HG03378 (cell line): ENCODE measurements around the gene IZUMO1R.
"Not testable (repeated sequence)": the region's sequence is repeated elsewhere in the genome, so short reads cannot be mapped to it uniquely, and the experiment has no call there.

Experiments
- ATAC-seq: cut with Tn5 transposase; IDR thresholded peaks from one replicate; pipeline ENCODE4 v1.9.1; 2021; ENCODE audit warnings: mild to moderate bottlenecking, moderate library complexity; ENCODE audit not compliant: unreplicated experiment

The IZUMO1R gene

DNA sequence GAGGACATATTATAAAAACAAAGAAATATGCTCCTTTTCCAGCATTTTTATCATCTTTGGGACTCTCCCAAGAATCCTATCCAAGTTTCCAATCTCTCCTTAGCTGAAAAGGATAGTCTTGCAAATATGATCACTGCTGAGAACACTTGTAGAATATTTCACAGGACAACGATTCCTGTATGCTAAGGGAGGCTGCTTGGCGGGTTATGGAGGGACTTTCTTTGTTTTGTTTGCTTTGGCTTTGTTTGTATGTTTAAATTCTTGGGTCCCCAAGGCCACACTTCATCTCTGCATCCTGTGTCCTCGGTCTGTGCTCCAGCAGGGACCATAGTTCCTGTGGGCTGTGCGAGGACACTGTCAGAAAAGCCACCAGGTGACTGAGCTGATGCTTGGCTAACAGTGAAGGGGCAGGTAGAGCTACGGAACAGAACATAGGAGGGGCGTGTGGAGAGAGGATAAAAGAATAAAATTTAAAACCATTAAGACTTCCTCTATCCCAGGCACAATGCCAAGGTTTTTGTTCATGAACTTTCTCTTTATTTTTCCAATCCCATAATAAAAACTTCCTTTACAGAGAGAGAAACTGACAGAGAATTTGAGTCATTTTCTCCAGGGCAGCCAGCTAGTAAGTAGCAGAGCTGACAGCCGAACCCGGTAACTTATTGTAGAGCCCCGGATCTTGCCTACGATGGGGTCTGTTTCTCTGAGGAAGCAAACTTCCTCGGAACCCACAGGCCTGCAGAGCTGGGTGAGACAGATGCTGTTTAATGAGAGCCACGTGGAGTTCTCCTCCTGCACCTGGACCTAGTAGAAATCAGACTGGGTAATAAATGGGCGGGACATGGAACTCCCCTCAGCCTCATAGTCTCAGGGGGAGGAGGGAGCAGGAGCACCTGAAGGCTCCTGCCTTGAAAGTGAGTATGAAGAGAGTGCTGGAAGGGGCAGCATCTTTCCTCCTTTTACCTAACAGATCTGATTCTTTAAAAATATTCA lies at the start of gene IZUMO1R:
TSS of gene IZUMO1R (plus strand) at position 615 of the 993 bp plus-strand sequence. CDS start 1,057 bp downstream, outside the sequence.
- ATAC-seq: no peak

DNA sequence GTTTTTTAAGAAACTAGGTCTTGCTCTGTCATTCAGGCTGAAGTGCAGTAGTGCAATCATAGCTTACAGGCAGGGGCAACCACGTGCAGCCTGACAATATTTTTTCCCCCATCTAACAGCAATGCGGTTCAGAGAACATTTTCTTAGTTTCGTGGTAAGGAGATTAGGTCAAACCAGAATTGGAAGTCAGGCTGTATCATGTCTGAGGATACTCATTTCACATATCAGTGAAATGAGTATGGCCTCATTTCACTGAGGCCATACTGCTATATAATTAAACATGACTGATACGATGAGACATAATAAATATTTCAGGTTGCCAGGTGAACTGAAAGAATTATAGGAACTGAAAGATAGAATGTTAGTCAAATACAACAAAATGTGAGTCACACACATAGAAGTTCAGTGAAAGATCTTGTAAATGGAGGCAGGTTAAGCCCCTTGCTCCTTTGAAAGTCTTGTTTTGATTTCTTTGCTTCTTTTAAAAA lies 32.5 kb upstream of the IZUMO1R start:
- peak; percentile 92 for ATAC-seq

DNA sequence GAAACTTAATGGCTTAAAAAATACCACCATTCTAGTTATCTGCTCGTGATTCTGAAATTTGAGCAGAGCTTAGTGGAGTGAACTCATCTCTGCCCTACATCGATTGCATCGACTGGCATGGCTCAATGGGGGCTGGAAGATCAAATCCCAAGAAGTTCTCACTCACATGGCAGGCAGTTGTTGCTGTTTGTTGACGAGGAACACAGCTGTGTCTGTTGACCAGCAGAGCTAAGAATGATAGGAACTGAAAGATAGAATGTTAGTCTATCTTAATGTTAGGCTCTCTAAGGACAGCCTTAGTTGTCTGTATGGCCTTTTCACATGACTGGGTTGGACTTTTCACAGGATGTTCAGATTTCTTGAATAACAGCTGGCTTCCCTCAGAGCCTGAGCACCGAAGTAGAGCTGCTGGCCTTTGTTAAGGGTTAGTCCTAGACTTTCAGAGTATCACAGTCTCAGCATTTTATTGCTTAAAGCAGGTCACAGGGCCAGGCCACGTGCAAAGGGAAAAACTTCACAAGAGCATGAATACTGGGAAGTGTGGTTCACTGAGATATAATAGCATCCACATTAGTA lies 31.6 kb upstream of the IZUMO1R start:
- ATAC-seq: peak; percentile 40

DNA sequence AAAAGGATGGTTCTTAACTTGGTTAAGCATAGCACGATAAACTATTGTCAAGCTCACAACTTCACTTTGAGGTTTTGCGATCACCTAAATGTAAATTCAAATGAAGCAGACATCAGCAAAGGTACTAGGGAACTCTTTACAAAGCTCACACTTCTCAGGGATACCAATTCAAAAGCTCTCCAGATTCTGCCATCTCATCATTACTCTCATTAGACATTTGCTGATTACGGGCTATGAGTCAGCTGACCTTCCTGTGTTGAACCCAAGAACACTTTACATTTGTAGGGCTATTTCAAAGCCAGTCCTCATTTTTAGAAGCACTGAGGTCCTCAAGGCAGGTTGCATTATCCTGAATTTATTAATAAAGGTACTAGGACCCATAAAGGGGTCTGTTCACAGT lies 28.4 kb upstream of the IZUMO1R start:
- no peak for ATAC-seq

DNA sequence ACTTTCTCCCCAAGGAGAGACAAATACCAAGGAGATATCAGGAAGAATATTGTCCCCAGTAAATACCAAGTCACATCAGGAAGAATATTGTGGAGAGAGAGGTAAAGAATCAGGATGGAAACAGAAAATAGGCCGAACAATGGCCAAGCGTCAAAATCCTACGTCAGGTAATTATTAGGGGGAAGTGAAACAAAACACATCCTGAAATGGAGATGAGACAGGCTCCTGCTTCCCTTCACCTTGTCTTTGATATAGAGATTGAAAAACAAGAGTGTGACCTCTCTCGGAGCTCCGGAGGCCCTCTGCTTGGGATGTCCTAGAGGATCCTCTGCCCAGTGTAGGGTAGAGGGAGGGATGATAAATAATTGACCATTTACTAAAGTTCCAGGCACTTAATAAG lies 27.4 kb upstream of the IZUMO1R start:
- ATAC-seq: no peak

DNA sequence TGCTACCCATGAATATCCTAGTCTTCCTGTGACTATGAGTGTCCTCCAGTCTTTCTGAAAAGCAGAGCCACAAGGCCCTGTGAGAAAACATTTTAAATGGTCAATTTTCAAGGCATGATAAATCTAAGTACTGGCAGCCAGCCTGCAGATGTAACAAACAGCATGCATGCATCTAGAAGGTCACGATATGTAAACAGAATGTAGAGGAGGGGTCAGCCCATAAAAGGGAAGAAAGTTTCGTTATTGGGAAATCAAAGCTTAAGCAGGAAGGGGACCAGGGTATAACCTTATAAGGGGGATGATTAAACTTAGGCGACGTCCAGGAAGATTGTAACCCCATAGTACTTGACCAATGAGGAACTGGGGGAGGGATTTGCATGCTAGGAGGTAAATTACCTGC lies 26.2 kb upstream of the IZUMO1R start:
- not testable (repeated sequence) for ATAC-seq

DNA sequence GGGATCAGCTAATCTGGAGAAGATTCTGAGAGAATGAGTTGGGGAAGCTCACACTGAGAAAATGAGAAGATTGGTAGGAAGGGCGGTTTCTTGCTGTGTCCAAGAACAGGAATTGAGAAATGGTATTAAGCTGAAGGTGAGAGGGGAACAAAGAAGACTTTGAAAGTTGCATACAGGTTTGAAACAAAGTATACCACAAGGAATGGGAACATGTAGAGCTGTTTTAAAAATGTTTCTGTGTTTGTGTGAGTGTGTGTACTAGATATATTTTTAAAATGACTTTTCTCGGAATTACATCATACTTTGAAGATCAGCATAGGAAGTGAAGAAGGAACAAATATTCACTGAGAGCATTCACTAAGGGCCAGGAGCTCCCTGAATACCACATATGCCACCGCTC lies 24.4 kb upstream of the IZUMO1R start:
- no peak for ATAC-seq

DNA sequence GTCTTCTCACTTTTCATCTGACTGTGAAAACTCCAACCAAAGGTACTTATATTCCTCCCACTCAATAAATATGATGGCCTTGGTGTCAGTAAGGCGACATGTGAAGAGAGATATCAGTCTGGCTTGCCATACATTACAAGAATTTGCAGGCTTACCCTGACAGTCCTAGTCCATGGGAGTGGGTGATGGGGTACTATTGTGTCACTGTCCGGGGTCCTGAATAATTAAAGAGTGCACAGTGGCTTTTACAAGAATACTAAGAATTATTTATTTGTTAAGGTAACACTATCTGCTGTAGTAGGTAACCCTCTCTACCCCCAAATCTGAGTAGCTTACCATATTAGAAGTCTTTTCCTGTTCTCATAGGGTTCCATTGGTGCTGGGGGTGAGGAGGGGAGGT lies 23.1 kb upstream of the IZUMO1R start:
- no peak for ATAC-seq

DNA sequence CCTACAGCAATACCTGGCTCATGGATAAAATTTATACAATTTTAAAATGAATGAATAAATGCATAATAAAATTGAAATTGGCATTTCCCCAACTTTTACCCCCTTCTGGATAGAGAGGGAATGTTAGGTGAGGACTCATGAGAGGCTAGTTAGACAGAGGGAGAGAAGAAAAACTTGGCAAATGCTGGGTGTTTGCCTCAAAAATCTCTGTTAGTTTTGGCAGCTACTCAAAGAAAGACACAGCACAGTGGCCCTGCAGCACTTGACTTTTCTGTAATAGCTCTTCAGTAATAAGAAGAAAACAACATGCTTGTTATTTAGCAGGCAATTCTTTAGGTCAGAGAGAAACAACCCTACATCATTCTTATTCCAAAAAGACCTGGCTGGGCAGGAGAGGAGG lies 20.7 kb upstream of the IZUMO1R start:
- ATAC-seq: no peak

DNA sequence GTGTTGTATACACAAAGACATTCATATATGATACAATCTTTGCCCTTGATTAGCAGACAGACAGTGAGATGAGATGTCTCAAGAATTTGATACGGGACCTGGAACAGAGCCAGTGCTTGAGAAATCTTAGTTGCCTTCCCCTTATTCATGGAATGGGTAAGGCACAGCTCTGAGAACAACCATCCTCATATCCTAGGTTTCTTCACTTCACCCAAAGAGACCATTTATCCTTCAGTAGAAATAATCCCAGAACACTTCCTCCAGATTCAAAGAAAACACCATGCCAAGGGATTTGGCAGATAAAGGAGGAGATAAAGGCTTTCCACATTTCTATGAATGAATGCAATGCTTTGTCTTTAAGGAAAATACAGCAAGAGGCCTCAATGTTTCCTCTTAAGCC lies 8.8 kb upstream of the IZUMO1R start:
- ATAC-seq: no peak

DNA sequence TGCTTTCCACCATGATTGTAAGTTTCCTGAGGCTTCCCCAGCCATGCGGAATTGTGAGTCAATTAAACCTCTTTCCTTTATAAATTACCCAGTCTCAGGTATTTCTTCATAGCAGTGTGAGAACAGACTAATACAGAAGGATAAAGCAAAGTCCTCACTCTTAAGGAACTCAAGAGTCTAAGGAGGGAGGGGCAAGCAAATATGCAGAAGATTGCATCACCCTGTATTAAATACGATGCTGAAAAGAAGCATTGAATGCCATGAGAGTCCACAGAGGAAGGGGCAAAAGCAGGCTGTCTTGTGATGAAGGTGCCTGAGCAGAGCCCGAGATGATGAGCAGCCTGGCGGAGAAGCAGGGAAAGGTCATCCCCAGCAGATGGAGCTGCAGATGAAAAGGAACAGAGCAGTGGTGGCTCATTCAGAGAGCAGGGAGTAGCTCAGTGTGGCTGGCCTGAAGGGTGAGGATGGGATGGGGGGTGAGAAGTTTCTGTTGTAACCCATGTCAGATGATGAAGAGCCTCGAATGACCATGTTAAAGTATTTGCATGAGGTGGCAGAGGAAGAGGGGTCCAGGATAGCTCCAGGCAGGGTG lies 6.3 kb upstream of the IZUMO1R start:
- no peak for ATAC-seq

DNA sequence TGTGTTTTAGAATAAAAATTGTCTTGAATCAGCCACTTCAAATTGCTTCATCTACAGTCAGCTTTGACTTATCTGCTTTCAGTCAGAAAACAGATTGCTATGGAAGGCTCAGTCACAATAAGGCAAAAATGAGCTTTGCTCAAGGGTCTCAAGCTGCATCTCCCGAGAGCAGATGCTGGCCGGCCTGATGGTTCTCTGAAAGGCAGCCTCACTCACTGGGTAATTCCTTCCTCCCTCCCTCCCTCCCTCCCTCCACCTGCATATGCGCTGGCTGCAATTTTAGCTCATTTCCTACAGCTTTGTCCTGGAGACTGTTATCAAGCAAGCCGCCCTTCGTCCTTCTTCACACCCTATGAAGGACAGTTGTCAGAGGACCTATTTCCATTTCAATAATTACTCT lies 1.6 kb upstream of the IZUMO1R start:
- ATAC-seq: no peak

DNA sequence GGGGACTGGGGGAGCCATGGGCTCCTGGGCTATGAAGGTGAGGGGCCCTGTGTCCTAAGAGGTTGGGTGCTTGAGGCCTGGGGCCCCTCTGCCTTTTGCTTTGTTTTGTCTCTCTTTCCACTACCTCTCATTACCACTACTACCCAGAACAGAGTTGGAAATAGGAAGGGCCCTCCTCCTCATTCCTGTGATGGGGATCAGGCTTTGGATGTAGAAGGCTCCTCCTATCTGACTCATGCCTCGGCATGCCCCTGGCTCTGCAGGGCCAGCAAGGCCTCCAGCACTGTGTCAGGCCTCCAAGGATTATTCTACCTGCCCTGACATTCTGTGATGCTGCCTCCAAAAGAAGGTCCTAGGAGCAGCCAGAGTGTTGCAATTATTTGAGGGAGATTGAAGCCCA lies 766 bp downstream of the IZUMO1R start:
- ATAC-seq: no peak

DNA sequence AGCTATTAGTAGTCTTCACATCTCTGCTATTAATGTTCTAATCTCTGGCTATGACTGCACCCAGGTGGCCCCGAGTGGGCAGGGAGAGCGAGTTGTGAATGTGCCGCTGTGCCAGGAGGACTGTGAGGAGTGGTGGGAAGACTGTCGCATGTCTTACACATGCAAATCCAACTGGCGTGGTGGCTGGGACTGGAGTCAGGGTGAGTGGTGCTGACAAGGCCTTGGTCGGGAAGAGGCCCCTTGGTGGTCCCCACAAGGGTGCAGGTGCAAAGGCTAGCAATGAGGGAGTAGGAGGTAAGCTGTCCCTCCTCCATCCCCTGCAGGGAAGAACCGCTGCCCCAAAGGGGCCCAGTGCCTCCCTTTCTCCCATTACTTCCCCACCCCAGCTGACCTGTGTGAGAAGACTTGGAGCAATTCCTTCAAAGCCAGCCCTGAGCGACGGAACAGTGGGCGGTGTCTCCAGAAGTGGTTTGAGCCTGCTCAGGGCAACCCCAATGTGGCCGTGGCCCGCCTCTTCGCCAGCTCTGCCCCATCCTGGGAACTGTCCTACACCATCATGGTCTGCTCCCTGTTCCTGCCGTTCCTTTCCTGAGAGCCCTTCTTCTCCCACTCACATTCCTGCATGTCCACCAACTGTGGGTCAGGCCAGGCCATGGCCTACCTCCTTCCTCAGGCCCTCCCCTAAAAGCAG lies 2.9 kb downstream of the IZUMO1R start:
- ATAC-seq: no peak

DNA sequence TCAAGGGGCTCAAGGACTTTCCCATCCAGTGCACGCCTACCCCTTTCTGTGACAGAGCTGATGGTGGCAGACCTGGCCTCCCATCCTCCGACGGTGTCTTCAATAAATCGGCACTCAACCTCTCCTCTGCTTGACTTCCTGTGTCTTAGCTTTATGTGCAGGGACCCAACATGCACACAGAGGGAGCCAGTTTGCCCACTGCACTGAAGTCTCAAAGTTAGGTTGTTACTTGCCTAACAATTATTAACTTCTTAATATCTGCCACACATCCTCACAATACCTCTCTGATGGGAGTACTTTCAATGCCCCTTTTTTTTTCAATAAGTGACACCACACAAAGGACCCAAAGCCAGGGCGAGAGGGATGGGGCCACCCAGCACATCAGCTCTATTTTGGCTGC lies 3.6 kb downstream of the IZUMO1R start:
- peak; percentile 51 for ATAC-seq

DNA sequence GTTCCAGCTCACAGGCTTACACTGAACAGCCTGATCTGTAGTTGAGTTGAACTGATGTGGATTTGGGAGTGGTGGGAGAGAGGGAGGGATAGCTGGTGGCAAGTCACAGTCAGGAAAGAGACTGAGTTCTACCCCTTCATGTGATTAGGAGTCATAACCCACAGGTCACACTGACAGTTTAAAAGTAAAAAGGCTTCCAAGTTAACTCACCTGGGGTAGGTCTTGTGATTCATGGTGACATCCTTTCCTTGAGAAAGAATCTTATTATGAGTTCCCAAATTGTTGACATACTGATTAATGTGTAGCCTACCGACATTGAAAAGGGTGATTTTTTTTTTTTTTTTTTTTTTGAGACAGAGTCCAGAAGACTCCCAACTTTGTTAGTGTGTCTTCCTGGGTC lies 5.4 kb downstream of the IZUMO1R start:
- no peak for ATAC-seq

DNA sequence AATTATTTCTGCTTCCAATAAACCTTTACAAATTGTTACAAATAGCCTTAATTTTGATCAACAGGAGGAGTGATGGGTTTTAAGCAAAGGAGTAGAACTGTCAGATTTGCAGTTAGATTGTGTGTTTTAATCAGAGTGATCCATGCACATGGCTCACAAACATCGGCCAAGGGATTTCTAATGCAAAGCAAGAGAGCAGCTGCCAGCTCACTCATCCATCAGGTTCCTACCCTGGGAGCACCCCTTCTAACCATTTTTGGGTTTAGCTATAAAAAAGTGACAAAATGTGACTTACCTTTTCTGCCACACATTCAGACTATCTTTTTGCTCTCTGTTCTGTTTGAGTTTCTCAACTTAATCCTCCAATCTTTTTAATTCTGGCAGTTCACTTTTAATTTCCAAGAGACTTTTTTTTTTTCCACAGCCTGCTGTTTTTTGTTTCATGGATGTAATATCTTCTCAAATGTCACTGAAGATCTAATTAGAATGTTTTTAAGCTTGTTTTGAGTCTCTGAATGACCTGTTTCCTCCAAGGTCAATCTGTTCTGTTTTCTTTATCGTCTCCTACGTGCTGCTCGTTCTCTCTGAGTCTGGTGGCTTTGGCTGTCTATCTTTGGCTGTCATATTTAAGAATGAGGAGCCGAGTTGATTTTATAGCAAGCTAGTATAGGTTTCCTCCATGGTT lies 6.0 kb downstream of the IZUMO1R start:
- no peak for ATAC-seq

DNA sequence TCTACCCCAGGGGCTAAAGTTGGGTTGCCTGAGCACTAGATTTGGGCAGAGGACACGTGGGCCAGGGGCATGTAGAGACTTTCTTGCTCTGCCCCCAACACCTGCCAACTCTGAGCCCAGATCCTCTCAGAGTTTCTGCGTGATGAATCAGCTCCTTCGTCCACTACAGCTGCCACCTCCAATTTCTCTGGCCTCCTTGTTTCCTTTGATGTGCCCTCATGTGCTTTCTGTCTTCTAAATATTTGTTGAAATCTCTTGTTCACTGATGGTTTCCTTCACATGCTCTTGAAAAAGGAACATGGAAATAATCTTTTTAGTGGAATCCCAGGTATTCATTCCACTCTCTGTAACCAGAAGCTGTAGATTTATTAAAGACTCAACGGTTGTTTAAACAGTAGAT lies 8.0 kb downstream of the IZUMO1R start:
- no peak for ATAC-seq

DNA sequence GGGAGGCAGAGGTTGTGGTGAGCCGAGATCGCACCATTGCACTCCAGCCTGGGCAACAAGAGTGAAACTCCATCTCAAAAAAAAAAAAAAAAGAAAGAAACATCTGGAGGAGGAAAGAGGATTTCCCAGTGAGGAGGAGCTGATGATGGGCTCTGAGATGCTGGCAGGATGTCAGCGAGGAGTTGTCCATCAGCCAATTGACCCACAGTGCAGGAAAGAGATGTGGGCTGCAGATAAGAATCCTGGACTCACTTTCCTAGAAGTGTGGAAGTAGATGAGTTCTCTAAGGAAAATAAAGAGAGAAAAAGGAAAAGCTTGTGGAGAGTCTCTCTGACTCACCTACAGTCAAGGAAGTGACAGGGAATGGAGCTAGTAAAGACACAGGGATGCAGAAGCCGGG lies 9.7 kb downstream of the IZUMO1R start:
- no peak for ATAC-seq

DNA sequence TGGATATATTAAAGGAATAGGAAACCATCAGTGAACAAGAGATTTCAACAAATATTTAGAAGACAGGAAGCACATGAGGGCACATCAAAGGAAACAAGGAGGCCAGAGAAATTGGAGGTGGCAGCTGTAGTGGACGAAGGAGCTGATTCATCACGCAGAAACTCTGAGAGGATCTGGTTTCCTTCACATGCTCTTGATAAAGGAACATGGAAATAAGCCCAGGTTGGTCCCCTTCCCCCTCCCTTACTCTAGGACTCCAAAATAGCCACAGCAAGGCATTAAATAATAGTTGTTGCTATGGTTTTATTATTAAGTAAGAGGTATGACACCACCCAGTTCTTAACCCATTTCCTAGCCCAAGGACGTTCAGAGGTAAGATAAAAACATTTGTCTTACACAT lies 11.3 kb downstream of the IZUMO1R start:
- no peak for ATAC-seq

DNA sequence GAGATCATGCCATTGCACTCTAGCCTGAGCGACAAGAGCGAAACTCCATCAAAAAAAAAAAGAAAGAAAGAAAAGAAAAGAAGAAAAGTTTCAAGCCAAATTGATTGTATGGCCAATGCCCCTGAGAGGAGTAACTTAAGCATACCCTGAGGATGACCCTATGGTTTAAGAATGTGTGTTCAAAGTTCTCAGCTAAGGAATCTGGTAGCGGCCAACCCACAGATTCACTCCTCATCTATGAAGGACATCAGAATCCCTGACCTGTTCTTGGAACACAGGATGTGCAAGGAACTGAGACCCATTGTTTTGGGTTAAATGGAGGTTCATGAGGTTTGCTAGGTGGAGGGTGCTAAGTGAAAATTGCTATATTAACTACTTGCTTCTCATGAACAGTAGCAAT lies 18.1 kb downstream of the IZUMO1R start:
- no peak for ATAC-seq
